Testis (tissue), 2 donors: ENCODE measurements around the gene IRAK1.

Experiments
- POLR2A ChIP-seq: fragments of 450-650 bp; IDR thresholded peaks from one replicate; pipeline ENCODE4 v1.6.1; 2017; ENCODE audit warnings: antibody characterized with exemption, mild to moderate bottlenecking, moderate library complexity
- TF ChIP-seq, protein P1 (sequence below), 3 experiments: fragments of 450-650 bp in 2 of 3; fragments of 200-600 bp in 1 of 3; sonication (generic) in 1 of 3; IDR thresholded peaks; one replicate each; pipeline ENCODE4 v1.5.1; 2016 to 2019; ENCODE audit warnings: antibody characterized with exemption in 3 of 3, mild to moderate bottlenecking in 2 of 3, moderate library complexity in 1 of 3

DNA sequence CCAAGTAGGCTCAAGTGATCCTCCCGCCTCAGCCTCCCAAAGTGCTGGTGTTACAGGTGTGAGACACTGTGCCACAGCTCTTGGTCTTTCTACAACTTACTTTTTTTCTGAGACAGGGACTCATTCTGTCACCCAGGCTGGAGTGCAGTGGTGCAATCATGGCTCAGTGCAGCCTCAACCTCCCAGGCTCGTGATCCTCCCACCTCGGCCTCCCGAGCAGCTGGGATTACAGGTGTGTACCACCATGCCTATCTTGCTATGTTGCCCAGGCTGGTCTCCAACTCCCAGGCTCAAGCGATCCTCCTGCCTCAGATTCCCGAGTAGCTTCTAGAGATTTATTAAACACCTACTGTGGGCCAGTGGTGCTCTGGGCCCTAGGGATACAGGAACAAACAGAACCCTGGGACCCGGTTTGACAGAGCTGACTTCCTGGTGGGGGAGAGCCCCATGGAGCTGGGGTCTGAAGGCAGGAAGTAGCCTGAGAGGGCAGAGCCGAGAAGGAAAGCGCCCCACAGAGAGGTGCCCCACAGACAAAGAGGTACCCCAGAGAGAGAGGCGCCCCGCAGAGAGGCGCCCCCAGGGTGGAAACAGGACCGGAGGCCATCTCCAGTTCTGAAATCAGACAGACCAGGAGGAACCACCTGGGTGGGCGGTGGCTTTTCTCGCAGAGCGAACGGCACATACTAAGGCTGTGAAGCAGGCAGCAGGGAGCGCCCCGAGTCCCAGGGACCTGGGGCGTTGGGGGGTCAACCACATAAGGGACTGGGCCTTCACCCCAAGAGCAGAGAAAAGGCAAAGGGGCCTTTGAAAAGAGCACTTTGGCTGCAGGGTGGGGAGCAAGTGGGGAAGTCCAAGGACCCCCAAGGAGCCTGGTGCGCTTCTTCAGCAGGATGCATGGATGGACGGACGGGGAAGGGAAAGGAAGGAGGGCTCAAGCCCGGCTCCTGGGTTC lies 5.0 kb downstream of the IRAK1 start:
- TF ChIP-seq, protein P1, sequence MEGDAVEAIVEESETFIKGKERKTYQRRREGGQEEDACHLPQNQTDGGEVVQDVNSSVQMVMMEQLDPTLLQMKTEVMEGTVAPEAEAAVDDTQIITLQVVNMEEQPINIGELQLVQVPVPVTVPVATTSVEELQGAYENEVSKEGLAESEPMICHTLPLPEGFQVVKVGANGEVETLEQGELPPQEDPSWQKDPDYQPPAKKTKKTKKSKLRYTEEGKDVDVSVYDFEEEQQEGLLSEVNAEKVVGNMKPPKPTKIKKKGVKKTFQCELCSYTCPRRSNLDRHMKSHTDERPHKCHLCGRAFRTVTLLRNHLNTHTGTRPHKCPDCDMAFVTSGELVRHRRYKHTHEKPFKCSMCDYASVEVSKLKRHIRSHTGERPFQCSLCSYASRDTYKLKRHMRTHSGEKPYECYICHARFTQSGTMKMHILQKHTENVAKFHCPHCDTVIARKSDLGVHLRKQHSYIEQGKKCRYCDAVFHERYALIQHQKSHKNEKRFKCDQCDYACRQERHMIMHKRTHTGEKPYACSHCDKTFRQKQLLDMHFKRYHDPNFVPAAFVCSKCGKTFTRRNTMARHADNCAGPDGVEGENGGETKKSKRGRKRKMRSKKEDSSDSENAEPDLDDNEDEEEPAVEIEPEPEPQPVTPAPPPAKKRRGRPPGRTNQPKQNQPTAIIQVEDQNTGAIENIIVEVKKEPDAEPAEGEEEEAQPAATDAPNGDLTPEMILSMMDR (IDR thresholded peaks at IDR 0.05) = no peak
- no peak for TF ChIP-seq POLR2A
